HG03097 (cell line): Measurements from ENCODE around the gene AUH.

Experiments
- ATAC-seq: cut with Tn5 transposase; IDR thresholded peaks from one replicate; pipeline ENCODE4 v1.9.1; 2021; ENCODE audit not compliant: unreplicated experiment, low FRiP score

Gene AUH

DNA sequence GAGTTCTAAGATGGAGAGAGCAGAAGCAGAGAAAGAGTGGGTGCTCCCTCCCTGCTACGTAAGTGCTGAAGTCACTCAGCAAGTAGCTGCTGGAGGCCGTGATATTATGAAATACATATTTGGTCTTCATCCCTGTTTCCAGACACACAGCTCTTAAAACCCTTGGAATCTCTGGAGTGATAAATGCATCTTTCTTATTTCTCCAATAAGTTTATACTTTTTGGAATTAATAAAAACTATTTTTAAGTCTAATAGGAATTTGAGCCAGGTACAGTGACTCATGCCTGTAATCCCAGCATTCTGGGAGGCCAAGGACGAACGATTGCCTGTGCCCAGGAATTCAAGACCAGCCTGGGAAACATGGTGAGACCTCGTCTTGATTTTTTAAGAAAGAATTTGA lies 60.6 kb downstream of the AUH start:
- ATAC-seq: no peak

DNA sequence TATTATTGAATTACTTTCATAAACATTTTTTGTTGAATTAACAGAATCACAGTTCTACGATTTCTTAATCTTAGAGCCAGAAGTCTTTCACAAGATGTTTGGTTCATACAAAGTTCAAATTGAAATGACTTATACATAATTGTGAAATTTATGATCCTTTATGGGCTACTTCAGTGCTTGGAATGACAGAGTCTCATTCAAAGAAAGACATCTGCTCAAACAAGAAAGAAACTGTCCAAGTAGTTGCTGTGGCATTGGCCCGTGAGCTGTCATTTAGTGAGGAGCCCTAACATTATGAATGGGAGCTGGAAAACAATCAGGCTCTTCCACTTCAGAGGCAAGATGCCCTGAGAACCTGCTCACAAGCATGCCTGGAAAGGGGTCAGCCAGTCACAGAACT lies 63.4 kb downstream of the AUH start:
- ATAC-seq: no peak

DNA sequence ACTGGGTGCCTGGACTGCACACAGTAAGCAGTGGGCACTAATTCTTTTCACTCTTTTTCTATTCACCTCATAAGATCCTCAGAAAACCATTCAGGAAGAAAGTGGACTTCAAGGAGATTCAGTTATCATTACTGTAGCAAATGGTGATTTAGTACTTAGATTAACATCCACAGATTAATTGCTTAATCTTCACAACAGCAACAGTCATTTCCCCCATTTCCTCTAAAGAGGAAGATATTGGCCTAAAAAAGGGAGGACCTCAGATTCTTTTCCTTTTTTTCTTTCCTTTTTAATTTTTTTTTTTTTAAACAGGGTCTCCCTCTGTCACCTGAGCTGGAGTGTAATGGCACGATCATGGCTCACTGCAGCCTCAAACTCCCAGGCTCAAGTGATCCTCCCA lies 64.4 kb downstream of the AUH start:
- ATAC-seq: no peak

DNA sequence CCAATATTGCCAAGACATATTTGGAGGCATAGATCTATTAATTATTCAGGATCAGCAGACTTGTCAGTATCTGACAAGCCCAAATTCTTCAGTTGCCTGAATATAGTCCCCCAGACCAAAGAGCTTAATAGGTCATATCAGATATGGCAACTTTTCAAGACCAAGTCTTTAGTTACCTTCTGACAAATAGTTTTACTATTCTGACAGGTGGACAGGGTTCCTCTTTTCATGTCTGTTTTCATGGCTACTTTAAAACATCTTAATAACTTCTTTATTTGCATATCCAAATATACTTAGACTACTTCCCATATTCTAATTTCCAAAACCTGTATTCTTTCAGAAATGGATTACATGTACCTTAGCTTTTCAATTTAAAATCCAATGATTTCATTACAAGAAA lies 65.4 kb downstream of the AUH start:
- no peak for ATAC-seq

DNA sequence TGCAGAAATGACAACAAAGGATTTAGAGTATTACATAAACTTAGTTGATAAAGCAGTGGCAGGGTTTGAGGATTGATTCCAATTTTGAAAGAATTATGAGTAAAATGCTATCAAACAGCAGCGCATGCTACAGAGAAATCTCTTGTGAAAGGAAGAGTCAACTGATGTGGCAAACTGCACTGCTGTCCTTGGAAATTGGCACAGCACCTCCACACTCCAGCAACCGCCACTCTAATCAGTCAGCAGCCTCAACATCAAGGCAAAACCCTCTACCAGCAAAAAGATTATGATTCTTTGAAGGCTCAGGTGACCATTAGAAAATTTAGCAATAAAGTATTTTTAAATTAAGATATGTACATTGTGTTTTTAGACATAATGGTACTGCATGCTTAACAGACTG lies 66.4 kb downstream of the AUH start:
- no peak for ATAC-seq

DNA sequence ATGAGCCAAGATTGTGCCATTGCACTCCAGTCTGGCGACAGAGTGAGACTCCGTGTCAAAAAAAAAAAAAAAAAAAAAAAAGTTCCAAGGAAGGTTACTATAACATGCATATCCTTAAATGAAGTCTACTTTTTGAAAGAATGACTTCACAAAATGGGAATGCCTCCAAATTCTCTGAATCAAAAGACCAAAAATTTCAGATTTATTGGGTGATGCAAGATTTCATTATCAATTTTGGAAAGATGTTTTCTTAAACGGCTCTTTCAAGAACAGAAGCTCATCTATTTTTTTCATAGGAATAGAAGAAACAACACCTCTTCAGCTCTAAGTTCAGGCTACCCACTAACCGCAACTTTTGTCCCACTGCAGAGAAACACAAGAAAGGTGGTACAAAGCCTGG lies 69.9 kb downstream of the AUH start:
- ATAC-seq: no peak

DNA sequence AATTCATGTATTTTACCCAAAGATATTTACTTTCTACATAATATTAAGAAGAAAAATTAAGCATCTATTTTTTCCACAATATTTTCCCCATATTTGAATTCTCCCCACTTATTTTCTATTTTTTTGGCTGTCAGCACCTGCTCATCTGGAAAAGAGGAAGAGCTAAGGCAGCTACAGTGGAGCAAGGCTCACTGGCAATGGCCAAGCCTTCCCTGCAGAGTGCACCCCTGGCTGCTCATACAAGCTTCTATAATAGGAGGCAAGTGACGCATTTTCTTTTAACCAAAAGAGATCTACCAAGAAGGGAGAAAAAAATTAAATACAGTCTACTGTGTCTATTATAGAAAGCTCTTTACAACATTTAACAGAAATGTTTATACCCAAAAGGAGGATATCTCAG lies 72.5 kb downstream of the AUH start:
- ATAC-seq: no peak

DNA sequence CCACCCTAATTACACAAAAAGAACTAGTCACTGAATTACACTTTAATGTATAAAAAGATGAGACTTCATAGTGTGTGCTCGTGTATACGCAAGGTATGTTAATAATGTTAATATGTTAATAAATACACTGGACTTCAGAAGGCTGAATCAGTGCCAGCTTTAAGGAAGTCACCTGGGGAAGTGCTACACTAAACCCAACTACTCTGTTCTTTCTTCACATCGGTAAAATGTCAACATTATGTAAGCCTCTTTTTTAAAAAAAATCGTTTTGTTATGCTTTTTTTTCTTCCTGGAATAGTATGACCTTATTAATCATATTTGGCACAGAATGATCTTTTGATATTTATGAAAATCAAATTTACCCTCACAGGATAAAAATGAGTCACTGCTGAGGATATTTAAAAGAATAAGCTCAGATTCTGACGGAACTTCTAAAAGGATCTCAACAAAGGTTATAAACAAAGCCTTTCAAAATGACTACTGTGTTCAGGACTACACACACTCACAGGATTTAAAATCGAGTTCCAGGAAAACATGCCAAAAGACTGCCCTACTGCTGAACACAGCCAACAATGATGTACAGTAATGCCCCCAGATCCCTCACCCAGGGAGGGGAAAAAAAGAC lies 75.9 kb downstream of the AUH start:
- ATAC-seq: no peak

DNA sequence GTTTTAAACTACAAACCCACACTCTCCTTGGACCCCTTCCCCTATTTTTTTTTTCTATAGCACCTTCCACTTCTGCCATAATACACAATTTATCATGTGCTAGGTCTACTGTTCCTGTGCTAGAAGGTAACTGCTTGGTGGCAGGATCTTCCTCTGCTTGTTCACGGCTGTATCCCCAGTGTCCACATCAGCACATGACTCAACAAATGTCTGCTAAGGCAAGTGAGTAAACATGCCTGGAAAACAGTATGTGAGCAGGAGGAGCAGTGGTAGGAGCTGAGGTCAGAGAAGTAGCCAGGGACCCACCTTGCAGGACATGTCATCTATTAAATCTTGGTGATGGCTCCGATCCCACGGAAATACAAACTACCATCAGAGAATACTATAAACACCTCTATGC lies 79.4 kb downstream of the AUH start:
- no peak for ATAC-seq

DNA sequence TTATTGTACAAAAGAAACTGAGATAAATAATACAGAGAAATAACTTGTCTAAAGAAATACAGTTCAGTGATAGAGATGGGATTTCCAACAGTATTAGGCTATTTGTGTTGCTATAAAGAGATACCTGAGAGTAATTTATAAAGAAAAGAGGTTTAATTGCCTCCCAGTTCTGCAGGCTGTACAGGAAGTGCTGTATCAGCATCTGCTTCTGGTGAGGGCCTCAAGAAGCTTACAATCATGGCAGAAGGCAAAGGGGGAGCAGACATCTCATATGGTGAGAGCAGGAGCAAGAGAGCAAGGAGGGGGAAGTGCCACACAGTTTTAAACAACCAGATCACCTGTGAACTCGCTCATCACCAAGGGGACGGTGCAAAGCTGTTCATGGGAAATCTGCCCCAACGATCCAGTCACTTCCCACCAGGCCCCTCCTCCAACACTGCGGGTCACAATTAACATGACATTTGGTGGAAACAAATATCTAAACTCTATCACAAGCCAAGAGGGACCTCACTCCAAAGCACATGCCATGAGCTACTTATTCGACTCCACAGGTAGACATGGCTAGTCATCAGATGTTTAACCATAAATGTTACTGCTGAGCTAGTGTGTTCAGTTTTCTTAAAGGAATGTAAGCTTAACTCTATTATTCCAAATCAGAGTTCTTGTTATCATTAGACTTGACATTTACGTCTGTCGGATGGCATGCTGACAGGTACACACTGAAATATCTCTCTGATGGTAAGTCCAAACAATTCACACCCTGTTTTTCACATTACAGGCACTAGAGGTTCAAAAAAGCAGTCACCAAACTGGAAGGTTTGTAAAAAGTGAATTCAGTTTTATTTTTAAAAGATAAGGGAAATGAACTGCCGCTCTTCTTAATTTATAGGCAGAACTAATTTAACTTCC lies 82.2 kb downstream of the AUH start:
- ATAC-seq: no peak

DNA sequence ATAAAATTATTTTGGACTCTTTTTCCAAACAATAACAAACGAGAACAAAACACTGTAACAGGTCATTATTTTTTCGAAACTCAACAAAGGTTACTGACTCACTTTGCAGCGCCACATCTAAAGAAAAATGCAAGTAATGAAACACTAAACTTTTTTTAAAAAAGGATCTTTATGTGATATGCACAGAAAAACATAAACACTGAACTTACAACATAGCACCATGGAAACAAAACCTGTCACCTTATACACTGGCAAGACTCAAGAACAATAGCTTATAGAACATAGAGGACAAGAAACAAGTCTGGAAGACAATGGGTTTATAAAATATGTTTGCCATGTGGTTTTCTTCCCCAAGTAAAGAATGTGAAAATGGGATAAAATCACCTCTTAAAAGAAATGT lies 85.2 kb downstream of the AUH start:
- no peak for ATAC-seq

DNA sequence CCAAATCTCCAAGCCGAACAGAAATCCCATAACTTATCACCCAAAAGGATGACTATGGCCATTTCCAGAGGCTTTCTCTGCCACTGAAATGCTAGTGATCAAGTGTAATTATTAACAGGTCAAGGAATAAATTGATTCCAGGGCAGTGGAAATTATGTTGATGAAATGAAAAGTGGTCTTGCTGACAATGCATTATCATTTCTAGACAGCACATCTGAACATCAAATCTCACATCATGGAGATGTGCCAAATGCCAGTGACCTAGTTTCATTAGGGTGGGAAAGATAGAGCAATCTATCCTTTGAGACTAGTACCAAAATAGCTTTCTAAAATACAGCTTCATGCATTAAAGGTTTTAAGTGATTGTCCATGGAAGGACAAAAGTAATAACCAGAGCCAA lies 86.1 kb downstream of the AUH start:
- no peak for ATAC-seq

DNA sequence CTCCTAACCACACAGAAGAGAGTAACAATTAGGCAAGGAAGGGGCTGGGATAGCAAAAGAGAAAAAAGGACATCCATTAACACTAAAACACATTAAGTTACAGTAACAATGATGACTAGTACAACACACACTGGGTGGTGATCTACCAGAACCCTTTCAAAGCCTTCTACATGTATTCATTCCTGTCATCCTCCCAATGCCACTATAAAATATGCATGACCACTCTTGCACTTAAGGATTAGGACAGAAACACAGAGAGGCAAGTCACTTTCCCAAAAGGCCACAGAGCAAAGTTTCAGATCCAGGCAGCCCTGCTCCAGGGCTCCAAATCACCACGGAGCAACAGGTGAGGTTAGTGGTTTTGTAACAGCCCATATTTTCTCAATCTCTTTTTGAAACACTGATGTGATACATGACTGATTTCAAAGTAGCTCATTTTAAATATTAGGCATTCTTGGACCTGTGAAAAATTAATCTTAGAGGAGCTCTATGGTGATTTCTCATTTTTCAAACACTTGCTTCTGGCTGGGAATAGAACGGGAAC lies 86.7 kb downstream of the AUH start:
- no peak for ATAC-seq

DNA sequence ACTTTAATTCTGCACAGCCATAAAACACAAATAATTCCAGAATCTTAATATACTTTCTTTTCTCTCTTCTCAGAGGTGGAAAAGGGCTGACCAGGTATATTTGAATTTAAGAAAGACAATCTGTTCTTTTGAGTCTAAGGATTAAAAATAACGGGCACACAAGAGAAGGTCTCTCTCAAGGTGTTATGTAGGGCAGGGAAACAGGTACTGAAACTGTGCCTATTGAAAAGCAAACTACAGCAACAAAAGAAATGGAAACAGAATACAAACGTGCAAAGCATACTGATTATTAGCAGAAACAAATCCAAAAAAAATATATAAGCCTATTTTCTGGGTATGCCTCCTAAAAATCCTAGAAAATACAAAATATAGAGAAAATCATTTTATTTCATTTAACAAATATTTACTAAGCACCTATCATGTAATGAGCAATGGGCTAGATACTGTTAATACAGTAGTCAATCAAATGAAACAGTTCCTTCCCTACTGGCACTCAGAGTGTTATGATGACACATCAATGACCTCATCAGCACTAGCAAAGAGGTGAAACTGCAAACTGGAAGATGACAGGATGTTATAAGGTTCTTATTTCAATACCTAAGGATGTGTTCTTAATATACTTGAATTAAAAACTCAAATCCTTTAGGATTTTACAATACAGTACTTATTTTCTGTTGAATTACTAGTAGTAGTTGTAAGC lies 87.7 kb downstream of the AUH start:
- ATAC-seq: no peak

DNA sequence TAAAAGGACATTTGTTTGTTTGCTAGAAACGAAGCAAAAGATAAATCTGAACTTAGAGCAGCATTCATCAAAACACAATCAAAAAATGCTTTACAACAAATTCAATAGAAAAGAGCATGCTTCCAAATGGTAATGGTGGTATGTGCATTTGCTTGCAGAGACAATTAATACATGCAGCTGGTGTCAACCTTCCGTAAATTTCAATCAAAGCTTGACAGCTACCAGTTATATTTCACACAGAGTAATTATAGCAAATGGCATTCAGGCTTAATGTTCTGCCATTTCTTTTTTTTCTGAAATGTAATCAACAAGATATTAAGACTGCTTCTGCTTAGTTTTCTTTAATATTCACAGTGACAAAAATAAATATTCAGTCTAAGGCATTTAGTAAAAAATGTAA lies 90.6 kb downstream of the AUH start:
- ATAC-seq: no peak

DNA sequence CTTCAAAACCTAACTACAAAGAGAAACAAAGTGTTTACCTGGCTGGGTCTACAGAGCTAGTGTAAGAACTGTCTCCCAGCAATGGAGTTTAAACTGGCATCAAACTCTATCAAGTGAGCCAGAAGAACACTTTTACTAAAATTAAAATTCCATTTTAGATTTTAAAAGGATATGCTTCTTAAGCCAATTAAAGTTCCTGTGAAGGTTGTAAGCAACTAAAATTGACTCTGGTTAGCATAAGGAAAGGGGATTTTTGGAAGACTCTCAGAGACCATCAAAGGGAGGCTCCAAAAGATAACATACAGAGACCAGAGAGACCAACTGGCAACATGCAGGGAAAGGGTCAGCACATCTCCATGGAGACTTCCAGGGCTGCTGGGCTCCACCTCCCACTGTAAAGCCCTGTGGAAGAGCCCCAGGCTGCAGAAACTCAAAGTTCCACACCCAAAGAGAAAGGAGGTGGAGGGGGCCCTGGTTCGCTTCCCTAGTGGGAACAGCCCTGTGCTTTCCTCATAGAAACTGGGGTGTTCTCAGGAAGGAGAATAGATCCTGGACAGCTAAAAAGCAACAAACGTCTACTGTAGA lies 91.7 kb downstream of the AUH start:
- ATAC-seq: no peak

DNA sequence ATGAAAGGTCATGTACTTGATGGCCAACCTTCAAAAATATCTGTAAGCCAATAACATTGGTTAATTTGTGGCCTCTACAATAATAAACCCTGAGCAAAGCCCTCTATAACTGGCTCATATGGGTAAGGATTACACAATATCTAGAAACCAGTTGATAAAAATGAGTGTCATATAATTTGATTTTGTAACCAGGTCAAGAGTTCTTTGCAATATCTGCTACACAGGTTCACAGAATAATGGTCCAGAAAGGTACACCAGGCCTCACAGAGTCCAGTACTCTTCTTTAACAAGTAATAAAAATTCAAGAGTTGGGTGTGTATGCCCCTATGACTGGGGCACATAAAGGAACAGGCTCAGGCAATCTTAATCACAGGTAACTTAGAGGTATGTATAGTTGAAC lies 95.3 kb downstream of the AUH start:
- ATAC-seq: no peak

DNA sequence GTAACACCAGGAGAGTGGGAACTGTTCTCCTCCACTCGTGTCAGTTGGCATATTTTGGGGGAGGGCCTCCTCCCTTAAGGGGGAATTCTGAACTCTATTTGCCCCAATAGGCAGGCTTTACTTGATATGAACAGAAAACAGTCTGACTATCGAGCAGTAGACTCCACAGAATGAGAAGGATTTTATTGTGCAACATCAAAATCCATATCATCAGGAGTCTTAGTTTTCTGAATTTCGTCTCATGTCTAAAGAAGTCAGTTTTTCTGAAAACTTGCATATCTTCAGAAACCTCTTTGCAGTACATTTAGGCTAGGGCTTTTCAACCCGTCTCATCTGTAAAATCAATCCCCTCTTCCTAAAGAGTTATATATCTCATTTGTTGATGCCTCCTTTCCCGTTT lies 96.2 kb downstream of the AUH start:
- no peak for ATAC-seq

DNA sequence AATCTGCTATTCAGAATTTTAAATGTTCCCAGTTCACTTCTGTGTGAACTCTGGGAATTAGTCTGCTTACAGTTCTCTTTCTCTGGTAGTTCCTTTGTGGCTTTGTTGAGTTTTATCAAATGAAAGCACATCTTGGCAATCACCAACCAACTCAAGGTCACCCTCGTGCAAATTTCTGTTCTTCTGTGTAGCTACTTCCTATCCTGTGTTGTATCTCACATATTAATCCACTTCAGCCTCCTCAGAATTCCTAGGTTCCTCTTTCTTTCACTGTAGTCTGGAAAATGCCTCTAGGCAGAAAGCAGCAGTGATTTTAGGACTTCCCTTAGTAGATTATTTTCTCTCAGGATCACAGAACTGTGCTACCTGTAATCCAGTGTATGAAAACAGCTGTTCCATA lies 100.3 kb downstream of the AUH start:
- ATAC-seq: no peak

DNA sequence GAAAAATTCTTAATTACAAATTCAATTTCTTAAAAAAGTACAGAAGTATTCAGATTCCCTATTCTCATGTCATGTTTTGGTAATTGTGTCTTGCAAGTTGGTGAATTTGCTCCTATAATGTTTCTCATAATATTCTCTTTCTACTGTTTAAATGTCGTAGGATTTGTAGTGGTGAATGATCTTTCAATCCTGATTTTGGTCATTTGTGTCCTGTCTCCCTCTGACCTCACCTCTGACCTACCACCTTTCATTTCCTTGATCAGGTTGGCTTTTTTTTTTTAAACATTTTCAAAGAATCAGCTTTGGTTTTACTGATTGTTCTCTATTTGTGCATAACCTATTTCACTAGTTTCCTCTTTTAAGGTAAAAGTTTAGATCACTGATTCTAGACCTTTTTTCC lies 102.6 kb downstream of the AUH start:
- ATAC-seq: no peak

DNA sequence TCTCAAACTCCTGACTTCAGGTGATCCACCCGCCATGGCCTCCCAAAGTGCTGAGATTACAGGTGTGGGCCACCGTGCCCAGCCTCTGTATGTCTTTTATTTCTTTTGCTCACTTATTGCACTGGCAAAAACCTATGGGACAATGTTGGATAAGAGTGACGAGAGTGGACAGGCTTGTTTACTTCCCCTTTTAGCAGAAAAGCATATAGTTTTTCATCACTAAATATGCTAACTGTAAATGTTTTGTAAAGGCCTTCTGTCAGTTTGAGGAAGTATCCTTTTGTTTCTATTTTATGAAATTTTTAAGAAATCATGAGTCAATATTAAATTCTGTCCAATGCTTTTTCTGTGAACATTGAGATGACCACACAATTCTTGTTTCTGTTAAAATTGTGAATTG lies 103.3 kb downstream of the AUH start:
- ATAC-seq: no peak
